Karpas-422 (cell line): ENCODE results near the gene KAZN. TPM values are rescaled to one million over a fixed set of nuclear protein-coding genes. Genes with fewer than 3 reads are reported as not detected.

Source experiments
- DNase-seq: peaks from one replicate; pipeline ENCODE4 v3.0.0-alpha.2; 2015
- H2AFZ ChIP-seq: fragments of 200-600 bp; sonication (generic); 2 replicates; pipeline ENCODE4 v1.6.1; 2014; ENCODE audit warnings: antibody characterized with exemption, low read length, mixed read lengths
- H3K27ac ChIP-seq: fragments of 200-600 bp; sonication (generic); 2 replicates; pipeline ENCODE4 v1.5.1; 2014; ENCODE audit warnings: mild to moderate bottlenecking, low read length, moderate library complexity
- H3K27me3 ChIP-seq: fragments of 200-600 bp; sonication (generic); 2 replicates; pipeline ENCODE4 v1.6.1; 2014; ENCODE audit warnings: low read length, mixed read lengths
- H3K36me3 ChIP-seq: fragments of 200-600 bp; sonication (generic); 2 replicates; pipeline ENCODE4 v1.6.1; 2014; ENCODE audit warnings: low read length, mixed read lengths; ENCODE audit not compliant: insufficient read depth
- H3K4me1 ChIP-seq: fragments of 200-600 bp; sonication (generic); 2 replicates; pipeline ENCODE4 v1.6.1; 2014; ENCODE audit warnings: mild to moderate bottlenecking, low read length, mixed read lengths
- H3K4me2 ChIP-seq: fragments of 200-600 bp; sonication (generic); 2 replicates; pipeline ENCODE4 v1.6.1; 2014; ENCODE audit warnings: low read length, low read depth, mild to moderate bottlenecking; ENCODE audit not compliant: poor library complexity, severe bottlenecking
- H3K4me3 ChIP-seq: fragments of 200-600 bp; sonication (generic); 2 replicates; pipeline ENCODE4 v1.5.1; 2014; ENCODE audit warnings: mild to moderate bottlenecking, antibody characterized with exemption, low read length, mixed read lengths
- H3K79me2 ChIP-seq: fragments of 200-600 bp; sonication (generic); 2 replicates; pipeline ENCODE4 v1.6.1; 2014; ENCODE audit warnings: mild to moderate bottlenecking, low read length, mixed read lengths
- H3K9ac ChIP-seq: fragments of 200-600 bp; sonication (generic); 2 replicates; pipeline ENCODE4 v1.6.0; 2014; ENCODE audit warnings: low read length
- H3K9me2 ChIP-seq: fragments of 200-600 bp; sonication (generic), shearing (Covaris generic); replicated peaks from 2 replicates; pipeline ENCODE4 v1.6.0; 2014; ENCODE audit warnings: mild to moderate bottlenecking, low read length, moderate library complexity; ENCODE audit not compliant: insufficient read depth
- H3K9me3 ChIP-seq: fragments of 300-700, 200-600 bp; sonication (generic); 2 replicates; pipeline ENCODE4 v1.6.1; 2014; ENCODE audit warnings: low read length, mixed read lengths
- H4K20me1 ChIP-seq: fragments of 200-600 bp; sonication (generic); 2 replicates; pipeline ENCODE4 v1.6.1; 2014; ENCODE audit warnings: mild to moderate bottlenecking, antibody characterized with exemption, low read length, low read depth; ENCODE audit not compliant: insufficient read depth
- total RNA-seq: library from RNA; depleted of rRNA; stranded (reverse); fragments of >200 nt; shearing (Covaris generic); gene quantifications from 2 replicates; pipeline ENCODE4 v1.2.3, GENCODE V29; 2014; ENCODE audit warnings: low replicate concordance

The KAZN gene
- total RNA-seq, 1 experiment from 2014 or later: not detected

DNA sequence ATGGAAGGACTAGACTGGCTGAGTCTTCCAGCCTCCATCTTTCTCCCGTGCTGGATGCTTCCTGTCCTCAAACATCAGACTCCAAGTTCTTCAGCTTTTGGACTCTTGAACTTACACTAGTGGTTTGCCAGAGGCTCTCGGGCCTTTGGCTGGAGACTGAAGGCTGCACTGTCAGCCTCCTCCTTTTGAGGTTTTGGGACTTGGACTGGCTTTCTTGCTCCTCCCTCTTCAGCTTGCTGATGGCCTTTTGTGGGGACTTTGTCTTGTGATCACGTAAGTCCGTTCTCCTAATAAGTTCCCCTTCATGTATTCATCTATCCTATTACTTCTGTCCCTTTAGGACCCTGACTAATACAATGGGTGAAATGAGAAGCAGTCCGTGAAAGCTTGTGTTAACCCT is 196.4 kb downstream of the KAZN start:
- H3K9ac ChIP-seq: no peak overlapping the region
- no peaks in the 10 kb centered on the region for H3K36me3 ChIP-seq
- H3K27ac ChIP-seq: no peak overlapping the region
- H3K4me3 ChIP-seq: no peak overlapping the region
- no peak for DNase-seq
- H3K4me1 ChIP-seq: no peaks in the 10 kb centered on the region
- H3K27me3 ChIP-seq: no peaks in the 10 kb centered on the region
- H3K9me2 ChIP-seq: no peaks in the 10 kb centered on the region
- no peaks in the 10 kb centered on the region for H3K9me3 ChIP-seq
- H2AFZ ChIP-seq: no peak overlapping the region
- H3K79me2 ChIP-seq: no peaks in the 10 kb centered on the region
- H3K4me2 ChIP-seq: no peak overlapping the region
- H4K20me1 ChIP-seq: no peaks in the 10 kb centered on the region

DNA sequence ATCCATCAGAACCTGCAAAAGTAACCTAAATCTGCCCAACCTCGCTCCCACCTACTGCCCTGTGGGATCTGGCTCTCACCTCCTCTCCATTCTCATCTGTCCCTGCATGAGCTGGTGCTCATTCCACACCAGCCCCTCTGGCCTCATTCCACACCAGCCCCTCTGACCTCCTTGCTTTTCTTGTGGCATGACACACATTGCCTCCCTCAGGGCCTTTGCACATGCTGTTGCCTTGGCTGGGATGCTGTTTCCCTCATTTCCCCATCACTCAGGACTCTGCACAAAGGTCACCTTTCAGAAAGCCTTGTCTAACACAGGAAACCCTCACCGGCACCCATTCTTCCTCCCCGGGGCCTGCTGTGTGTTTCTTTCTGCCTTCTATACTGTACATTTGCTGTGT is 197.1 kb downstream of the KAZN start:
- no peak overlapping the region for H3K4me2 ChIP-seq
- no peak overlapping the region for H3K4me3 ChIP-seq
- no peaks in the 10 kb centered on the region for H3K79me2 ChIP-seq
- no peaks in the 10 kb centered on the region for H3K9me2 ChIP-seq
- no peak overlapping the region for H3K9ac ChIP-seq
- DNase-seq: no peak
- H3K4me1 ChIP-seq: no peaks in the 10 kb centered on the region
- no peaks in the 10 kb centered on the region for H3K27me3 ChIP-seq
- H3K9me3 ChIP-seq: no peaks in the 10 kb centered on the region
- H2AFZ ChIP-seq: no peak overlapping the region
- H3K27ac ChIP-seq: no peak overlapping the region
- H4K20me1 ChIP-seq: no peaks in the 10 kb centered on the region
- H3K36me3 ChIP-seq: no peaks in the 10 kb centered on the region

DNA sequence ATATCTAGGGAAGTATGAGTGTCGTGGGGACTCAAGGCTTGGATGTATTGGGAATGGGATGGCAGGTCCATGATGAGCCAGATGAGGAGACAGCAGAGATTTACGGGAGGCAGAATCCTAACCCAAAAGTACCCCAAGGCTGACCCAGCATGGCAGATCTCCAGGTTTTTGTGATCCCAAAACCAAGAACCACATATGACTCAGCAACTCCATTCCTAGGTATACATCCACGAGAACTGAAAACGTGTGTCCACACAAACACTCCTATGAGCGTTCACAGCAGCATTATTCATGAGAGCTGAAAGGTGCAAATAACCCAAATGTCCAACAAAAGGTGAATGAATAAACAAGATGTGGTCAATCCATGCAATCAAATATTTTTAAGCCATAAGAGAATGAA is 201.5 kb downstream of the KAZN start:
- H3K4me3 ChIP-seq: no peak overlapping the region
- no peaks in the 10 kb centered on the region for H3K4me1 ChIP-seq
- H3K27me3 ChIP-seq: no peaks in the 10 kb centered on the region
- no peaks in the 10 kb centered on the region for H3K9me3 ChIP-seq
- H3K36me3 ChIP-seq: no peaks in the 10 kb centered on the region
- H3K4me2 ChIP-seq: no peak overlapping the region
- no peaks in the 10 kb centered on the region for H4K20me1 ChIP-seq
- H3K9ac ChIP-seq: no peak overlapping the region
- no peaks in the 10 kb centered on the region for H3K79me2 ChIP-seq
- DNase-seq: no peak
- H3K9me2 ChIP-seq: no peaks in the 10 kb centered on the region
- no peak overlapping the region for H3K27ac ChIP-seq
- no peak overlapping the region for H2AFZ ChIP-seq

DNA sequence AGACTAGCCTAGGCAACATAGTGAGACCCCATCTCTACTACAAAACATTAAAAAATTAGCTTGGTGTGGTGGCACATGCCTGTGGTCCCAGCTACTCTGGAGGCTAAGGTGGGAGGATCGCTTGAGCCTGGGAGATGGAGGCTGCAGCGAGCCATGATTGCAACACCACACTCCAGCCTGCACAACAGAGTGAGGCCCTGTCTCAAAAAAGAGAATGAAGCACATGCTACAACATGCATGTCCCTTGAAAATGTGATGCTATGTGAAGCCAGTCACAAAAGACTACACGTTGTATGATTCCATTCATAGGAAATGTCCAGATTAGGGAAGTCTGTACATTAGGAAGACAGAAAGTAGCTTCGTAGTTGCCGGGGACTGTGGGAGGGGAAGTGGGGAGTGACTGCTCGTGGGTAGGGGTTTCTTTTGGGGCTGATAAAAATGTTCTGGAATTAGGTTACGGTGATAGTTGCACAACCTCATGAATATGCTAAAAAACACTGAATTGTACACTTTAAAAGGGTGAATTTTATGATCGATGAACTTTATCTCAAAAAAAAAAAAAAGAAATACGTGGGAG is 202.1 kb downstream of the KAZN start:
- no peaks in the 10 kb centered on the region for H3K9me2 ChIP-seq
- H3K27me3 ChIP-seq: no peaks in the 10 kb centered on the region
- H3K27ac ChIP-seq: no peak overlapping the region
- H3K9ac ChIP-seq: no peak overlapping the region
- no peaks in the 10 kb centered on the region for H3K9me3 ChIP-seq
- no peaks in the 10 kb centered on the region for H3K79me2 ChIP-seq
- no peaks in the 10 kb centered on the region for H3K36me3 ChIP-seq
- H2AFZ ChIP-seq: no peak overlapping the region
- no peak overlapping the region for H3K4me3 ChIP-seq
- H4K20me1 ChIP-seq: no peaks in the 10 kb centered on the region
- no peak for DNase-seq
- no peaks in the 10 kb centered on the region for H3K4me1 ChIP-seq
- no peak overlapping the region for H3K4me2 ChIP-seq

DNA sequence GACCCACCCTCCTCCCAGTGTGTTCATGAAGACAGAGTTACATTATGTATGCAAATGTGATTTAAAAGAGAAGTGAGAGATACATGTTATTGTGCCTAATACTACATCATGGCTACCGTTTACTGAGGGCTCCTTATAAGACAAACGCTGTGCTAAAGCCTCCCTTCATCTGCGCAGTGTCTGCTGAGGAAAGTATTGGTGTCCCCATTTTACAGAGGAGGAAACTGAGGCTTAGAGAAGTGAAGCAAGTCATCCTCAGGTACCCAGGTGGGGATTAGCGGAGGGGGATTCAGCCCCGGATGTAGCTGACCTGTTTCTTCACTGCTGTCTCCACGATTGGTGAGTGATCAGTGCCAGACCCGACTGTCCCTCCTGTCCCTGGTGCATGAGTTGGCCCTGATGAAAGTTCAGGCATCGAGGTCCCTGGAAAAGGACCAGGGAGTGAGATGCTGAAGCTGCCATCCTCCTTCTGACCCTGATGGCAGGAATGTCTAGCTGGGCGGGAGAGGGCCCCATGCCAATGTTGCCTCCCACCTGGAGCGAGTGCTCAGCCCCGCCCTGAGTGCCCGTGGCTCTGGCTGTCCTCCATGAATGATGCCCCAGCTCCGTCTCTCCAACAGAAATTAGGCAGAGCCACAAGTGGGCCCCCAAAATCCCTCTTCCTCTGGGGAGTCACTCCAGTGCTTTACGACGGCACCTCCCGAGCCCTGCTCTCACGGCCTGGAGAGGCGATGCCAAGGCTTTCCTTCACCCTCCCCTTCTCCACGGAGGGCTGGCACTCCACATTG is 204.7 kb downstream of the KAZN start:
- peak; percentile 37 for DNase-seq

DNA sequence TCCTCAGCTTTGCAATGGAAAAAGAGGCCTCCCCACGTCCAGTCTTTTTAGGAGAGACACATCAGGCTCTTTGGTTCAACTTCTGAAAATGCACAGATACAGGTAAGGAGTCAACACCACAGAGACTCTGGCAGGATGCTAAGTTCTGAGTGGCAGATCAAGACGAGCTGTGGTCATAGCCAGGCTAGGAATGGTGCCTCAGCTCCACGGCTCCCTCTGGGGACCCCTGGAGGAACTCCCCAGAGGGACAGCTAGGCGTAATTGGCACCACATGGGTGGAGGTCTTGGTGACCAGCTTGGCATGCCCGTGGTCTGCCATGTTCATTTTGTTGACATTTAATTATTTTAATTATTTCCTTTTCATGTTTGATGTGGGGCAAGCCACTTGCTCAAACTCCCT is 206.1 kb downstream of the KAZN start:
- Histone ChIP-seq H3K4me1 (no peaks in the 10 kb centered on the region), H3K27me3 (no peaks in the 10 kb centered on the region), H3K79me2 (no peaks in the 10 kb centered on the region), H3K4me3 (no peak overlapping the region), H3K27ac (no peak overlapping the region), H2AFZ (no peak overlapping the region), H3K4me2 (no peak overlapping the region), H3K9me3 (0 out of 2 replicates have a peak, but pooled peaks cover 6% of the 10 kb centered on the region), H4K20me1 (no peaks in the 10 kb centered on the region), H3K9ac (no peak overlapping the region), H3K36me3 (no peaks in the 10 kb centered on the region), H3K9me2 (no peaks in the 10 kb centered on the region)
- peak; percentile 34 for DNase-seq

More for the DNA sequence above, 204.7 kb downstream of the KAZN start:
- Histone ChIP-seq H3K9me3 (0 out of 2 replicates have a peak, but pooled peaks cover 6% of the 10 kb centered on the region), H3K27me3 (no peaks in the 10 kb centered on the region), H2AFZ (no peak overlapping the region), H3K79me2 (no peaks in the 10 kb centered on the region), H3K36me3 (no peaks in the 10 kb centered on the region), H3K9me2 (no peaks in the 10 kb centered on the region), H3K27ac (no peak overlapping the region), H3K4me2 (no peak overlapping the region), H3K4me1 (no peaks in the 10 kb centered on the region), H4K20me1 (no peaks in the 10 kb centered on the region), H3K4me3 (no peak overlapping the region), H3K9ac (no peak overlapping the region)

DNA sequence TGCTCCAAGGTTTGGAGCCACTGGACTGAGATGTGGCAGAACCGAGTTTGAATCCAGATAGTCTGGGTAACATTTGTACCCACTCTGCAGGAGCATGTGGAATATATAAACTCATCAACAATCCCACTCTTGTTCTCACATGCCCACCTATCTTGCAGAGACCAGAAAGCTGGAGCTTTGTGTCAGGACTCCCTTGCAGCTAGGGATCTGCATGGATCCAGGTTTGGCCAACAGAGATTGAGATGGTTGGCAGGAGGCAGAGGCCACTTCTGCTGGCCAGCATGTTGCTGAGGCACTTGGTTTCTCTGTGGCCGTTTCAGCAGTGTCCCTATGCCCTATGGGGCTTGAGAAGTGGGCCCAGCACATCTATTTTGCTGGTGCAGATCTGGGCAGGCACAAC is 208.3 kb downstream of the KAZN start:
- H3K4me2 ChIP-seq: no peak overlapping the region

DNA sequence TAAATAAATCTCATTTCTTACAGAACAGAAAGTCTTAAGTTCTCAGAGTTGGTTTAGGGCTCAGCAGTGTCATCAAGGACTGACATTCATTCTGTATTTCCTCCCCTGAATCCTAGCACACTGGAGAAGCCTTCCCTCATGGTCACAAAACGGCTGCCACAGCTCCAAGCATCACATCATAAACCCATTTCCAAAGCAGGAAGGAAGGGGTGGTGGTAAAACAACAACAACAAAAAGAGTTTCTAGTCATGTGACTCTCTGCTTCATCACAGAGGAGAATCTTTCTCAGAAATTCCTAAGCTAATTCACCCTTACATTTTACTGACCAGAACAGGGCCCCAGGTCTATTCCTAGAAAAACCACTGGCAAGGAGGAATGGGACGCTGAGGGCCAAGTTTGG is 210.3 kb downstream of the KAZN start:
- Histone ChIP-seq H3K27ac (no peak overlapping the region), H3K9me2 (no peaks in the 10 kb centered on the region), H3K36me3 (no peaks in the 10 kb centered on the region), H3K27me3 (no peaks in the 10 kb centered on the region), H3K4me1 (no peaks in the 10 kb centered on the region), H4K20me1 (no peaks in the 10 kb centered on the region), H3K4me3 (no peak overlapping the region), H3K4me2 (no peak overlapping the region), H3K9me3 (0 out of 2 replicates have a peak, but pooled peaks cover 6% of the 10 kb centered on the region), H3K9ac (no peak overlapping the region), H3K79me2 (no peaks in the 10 kb centered on the region), H2AFZ (no peak overlapping the region)
- peak; percentile 6 for DNase-seq

More for the DNA sequence above, 208.3 kb downstream of the KAZN start:
- H2AFZ ChIP-seq: no peak overlapping the region
- no peak overlapping the region for H3K27ac ChIP-seq
- H3K4me3 ChIP-seq: no peak overlapping the region
- H3K27me3 ChIP-seq: no peaks in the 10 kb centered on the region
- H4K20me1 ChIP-seq: no peaks in the 10 kb centered on the region
- no peak for DNase-seq
- H3K9ac ChIP-seq: no peak overlapping the region
- 0 out of 2 replicates have a peak, but pooled peaks cover 6% of the 10 kb centered on the region for H3K9me3 ChIP-seq
- H3K36me3 ChIP-seq: no peaks in the 10 kb centered on the region
- no peaks in the 10 kb centered on the region for H3K4me1 ChIP-seq
- H3K79me2 ChIP-seq: no peaks in the 10 kb centered on the region
- H3K9me2 ChIP-seq: no peaks in the 10 kb centered on the region
